Progenitor cell of endocrine pancreas (in vitro differentiated cells): Measurements from ENCODE around the gene ACTL7A. TPM values are rescaled to one million over a fixed set of nuclear protein-coding genes. Genes with fewer than 3 reads are reported as not detected.
"Not testable (repeated sequence)": the region's sequence is repeated elsewhere in the genome, so short reads cannot be mapped to it uniquely, and the experiment has no call there.

Experiments
- DNase-seq: peaks from one replicate; pipeline ENCODE4 v3.0.0; 2021; ENCODE audit warnings: low spot score; ENCODE audit not compliant: unreplicated experiment
- H3K27ac Mint-ChIP-seq: 2 replicates; pipeline ENCODE4 v1.8.0; 2021; ENCODE audit warnings: mild to moderate bottlenecking, moderate library complexity, mixed read lengths
- H3K27me3 Mint-ChIP-seq: 2 replicates; pipeline ENCODE4 v1.8.0; 2021; ENCODE audit warnings: mixed read lengths
- H3K36me3 Mint-ChIP-seq: 2 replicates; pipeline ENCODE4 v1.8.0; 2022; ENCODE audit warnings: mixed read lengths; ENCODE audit not compliant: insufficient read depth
- H3K4me1 Mint-ChIP-seq: 2 replicates; pipeline ENCODE4 v1.8.0; 2021; ENCODE audit warnings: low read depth, mixed read lengths
- H3K4me3 Mint-ChIP-seq: 2 replicates; pipeline ENCODE4 v1.8.0; 2021; ENCODE audit warnings: low read depth, mild to moderate bottlenecking, moderate library complexity, mixed read lengths
- H3K9me3 Mint-ChIP-seq: 2 replicates; pipeline ENCODE4 v1.8.0; 2021; ENCODE audit warnings: low read depth, mixed read lengths
- total RNA-seq: library from RNA; stranded (reverse); gene quantifications from 2 replicates; pipeline ENCODE4 v1.2.1, GENCODE V29; 2021
- TF ChIP-seq, protein P1 (sequence below): fragments of 200-600 bp; sonication (generic); IDR thresholded peaks from one replicate; pipeline ENCODE4 v1.5.0; 2021; ENCODE audit warnings: antibody characterized with exemption, mild to moderate bottlenecking; ENCODE audit not compliant: unreplicated experiment

Gene ACTL7A
- total RNA-seq, 1 donor from 2014 or later = not detected

DNA sequence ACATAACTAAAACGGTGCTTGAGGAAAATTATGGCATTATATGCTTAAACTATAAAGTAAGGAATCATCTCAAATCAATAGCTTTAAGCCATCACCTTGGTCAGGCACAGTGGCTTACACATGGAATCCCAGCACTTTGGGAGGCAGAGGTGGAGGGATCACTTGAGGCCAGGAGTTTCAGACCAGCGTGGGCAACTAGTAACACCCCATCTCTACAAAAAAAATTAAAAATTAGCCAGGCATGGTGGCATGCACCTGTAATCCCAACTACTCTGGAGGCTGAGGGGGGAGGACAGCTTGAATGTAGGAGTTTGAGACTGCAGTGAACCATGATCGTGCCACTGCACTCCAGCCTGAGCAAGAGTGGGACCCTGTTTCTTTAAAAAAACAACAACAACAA lies 22.6 kb downstream of the ACTL7A start:
- TF ChIP-seq, protein P1, sequence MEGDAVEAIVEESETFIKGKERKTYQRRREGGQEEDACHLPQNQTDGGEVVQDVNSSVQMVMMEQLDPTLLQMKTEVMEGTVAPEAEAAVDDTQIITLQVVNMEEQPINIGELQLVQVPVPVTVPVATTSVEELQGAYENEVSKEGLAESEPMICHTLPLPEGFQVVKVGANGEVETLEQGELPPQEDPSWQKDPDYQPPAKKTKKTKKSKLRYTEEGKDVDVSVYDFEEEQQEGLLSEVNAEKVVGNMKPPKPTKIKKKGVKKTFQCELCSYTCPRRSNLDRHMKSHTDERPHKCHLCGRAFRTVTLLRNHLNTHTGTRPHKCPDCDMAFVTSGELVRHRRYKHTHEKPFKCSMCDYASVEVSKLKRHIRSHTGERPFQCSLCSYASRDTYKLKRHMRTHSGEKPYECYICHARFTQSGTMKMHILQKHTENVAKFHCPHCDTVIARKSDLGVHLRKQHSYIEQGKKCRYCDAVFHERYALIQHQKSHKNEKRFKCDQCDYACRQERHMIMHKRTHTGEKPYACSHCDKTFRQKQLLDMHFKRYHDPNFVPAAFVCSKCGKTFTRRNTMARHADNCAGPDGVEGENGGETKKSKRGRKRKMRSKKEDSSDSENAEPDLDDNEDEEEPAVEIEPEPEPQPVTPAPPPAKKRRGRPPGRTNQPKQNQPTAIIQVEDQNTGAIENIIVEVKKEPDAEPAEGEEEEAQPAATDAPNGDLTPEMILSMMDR = no peak
- H3K4me3 Mint-ChIP-seq = no peak overlapping the region
- no peak for DNase-seq
- H3K9me3 Mint-ChIP-seq = no peaks in the 10 kb centered on the region
- H3K27ac Mint-ChIP-seq = no peak overlapping the region
- H3K4me1 Mint-ChIP-seq = peaks cover 4% of the 10 kb centered on the region
- H3K36me3 Mint-ChIP-seq = peaks cover 20% of the 10 kb centered on the region
- H3K27me3 Mint-ChIP-seq = no peaks in the 10 kb centered on the region

DNA sequence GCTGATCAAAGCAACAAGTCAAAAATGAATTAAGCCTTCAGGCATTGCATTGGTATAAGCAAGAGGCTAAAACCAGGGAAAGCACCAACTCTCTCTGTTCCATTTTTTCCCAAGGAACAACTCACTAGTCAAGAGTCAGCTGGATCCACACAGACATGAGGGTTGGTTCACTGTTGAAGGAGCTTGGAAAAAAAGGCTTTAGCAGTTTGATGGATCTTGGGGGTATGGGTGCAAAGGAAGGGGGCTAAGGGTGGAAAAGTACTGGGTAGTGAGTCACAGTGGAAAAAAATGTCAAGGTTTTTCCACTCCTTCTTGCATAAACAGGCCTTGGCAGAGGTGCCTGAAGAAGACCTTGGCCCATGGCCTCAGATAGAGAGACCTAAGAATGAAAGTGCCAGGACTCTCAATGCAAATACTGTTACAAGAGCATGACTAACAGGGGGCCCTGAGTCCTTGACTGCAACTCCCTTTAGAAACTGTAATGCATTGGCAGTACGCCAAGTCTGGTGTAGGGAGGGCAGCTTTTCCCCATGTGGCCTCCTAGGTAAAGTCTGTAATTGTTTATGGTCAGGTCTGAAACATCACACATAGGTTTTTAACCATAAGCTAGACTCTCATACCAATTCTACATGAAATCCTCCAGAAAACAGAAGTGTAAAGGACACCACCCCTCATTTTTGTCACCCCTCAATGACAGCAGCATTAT lies 23.7 kb downstream of the ACTL7A start:
- Mint-ChIP-seq H3K27me3 (no peaks in the 10 kb centered on the region), H3K4me3 (no peak overlapping the region), H3K27ac (no peak overlapping the region), H3K9me3 (no peaks in the 10 kb centered on the region), H3K36me3 (peaks cover 27% of the 10 kb centered on the region), H3K4me1 (peaks cover 7% of the 10 kb centered on the region)
- TF ChIP-seq, protein P1 = no peak
- DNase-seq = no peak

DNA sequence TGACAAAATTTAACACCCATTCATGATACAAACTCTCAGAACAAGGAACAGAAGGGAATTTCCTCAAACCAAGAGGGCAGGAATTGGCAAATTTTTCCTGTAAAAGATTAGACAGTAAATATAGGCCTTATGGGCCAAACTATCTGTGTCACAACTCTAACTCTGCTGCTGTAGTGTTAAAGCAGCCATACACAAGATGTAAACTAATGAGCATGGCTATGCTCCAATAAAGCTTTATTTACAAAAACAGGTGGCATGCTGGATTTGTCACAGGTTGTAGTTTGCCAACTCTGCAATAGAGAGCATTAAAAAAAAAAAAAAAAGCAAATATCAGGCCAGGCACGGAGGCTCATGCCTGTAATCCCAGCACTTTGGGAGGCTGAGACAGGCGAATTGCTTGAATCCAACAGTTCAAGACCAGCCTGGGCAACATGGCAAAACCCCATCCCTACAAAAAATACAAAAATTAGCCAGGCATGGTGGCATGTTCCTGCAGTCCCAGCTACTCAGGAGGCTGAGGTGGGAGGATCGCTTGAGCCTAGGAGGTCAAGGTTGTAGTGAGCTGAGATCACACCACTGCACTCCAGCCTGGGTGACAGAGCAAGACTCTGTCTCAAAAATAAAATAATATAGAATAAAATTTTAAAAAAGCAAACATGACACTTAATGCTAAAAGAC lies 24.7 kb downstream of the ACTL7A start:
- not testable (repeated sequence) for H3K4me3 Mint-ChIP-seq, H3K9me3 Mint-ChIP-seq, DNase-seq, H3K4me1 Mint-ChIP-seq, H3K27ac Mint-ChIP-seq, H3K27me3 Mint-ChIP-seq
- peaks cover 29% of the 10 kb centered on the region for H3K36me3 Mint-ChIP-seq

DNA sequence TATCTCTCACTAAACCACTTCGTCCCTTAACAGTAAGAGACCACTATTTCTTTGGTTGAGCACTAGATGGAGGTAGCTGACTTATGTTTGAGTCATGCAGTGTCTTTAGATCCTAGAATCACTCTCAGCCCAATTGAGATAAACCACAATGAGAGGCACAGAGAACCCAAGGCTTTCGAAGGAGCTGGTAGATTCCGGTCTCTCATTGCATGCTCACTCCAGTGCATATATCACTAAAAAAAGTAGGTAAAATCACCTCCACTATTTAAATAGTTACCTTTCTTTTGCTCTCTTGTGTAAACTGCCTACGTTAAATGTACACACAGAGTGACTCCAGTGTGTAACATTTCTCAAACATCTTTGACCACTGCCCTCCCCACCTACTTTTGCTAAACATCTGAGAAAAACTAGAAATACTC lies 27.6 kb downstream of the ACTL7A start:
- Mint-ChIP-seq H3K27ac (no peak overlapping the region), H3K4me3 (no peak overlapping the region), H3K9me3 (no peaks in the 10 kb centered on the region), H3K4me1 (peaks cover 16% of the 10 kb centered on the region), H3K27me3 (no peaks in the 10 kb centered on the region), H3K36me3 (peaks cover 35% of the 10 kb centered on the region)
- TF ChIP-seq, protein P1 = no peak
- no peak for DNase-seq

DNA sequence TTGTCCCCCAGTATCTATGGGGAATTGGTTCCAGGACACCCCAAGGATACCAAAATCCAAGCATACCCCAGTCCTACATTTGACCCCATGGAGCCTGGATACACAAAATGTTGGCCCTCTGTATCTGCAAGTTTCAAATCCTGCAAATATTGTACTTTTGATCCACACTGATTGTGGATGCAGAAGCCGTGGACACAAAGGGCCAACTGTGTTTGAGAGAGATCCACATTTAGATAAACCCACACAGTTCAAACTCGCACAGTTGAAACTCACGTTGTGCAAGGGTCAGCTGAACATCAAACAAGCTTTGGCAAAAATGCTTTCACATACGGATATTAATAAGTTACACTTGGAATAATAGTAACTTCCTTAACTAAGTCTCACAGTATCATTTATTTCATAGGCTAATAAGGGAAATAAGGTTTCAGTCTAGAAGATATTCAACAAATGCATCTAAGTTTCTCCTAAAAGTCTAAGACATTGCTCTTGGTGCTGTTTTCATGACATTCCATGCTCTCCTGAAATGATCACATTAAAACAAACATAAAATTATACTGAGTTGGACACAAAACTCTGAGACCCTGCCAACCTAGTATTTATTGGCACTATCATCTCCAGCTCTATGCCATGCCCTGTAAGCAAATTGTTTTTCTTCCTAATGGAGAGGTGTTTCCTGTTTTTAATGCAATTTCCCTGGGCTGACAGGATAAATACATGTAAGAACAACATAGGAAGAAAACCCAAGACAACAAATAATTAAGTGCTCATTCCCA lies 32.3 kb downstream of the ACTL7A start:
- Mint-ChIP-seq H3K4me3 (no peak overlapping the region), H3K36me3 (peaks cover 48% of the 10 kb centered on the region), H3K9me3 (no peaks in the 10 kb centered on the region), H3K4me1 (peaks cover 17% of the 10 kb centered on the region), H3K27ac (no peak overlapping the region), H3K27me3 (no peaks in the 10 kb centered on the region)
- TF ChIP-seq, protein P1 = no peak
- DNase-seq = no peak
